ENCODE data around the gene GBGT1.
A peak's percentile ranks its signal among the peaks of the same experiment; 100 is the strongest.
"Not testable (repeated sequence)": the region's sequence is repeated elsewhere in the genome, so short reads cannot be mapped to it uniquely, and the experiment has no call there.

The GBGT1 gene

GRCh38 chr9:133194597-133194996 lies 30.9 kb upstream of the GBGT1 start:
- no peak for DNase-seq

- no peak for DNase-seq
Observed at GRCh38 chr9:133191989-133192388, 28.3 kb upstream of the GBGT1 start.

- DNase-seq = no peak
Observed at GRCh38 chr9:133189826-133190225, 26.1 kb upstream of the GBGT1 start.

GRCh38 chr9:133188843-133189180 lies 25.1 kb upstream of the GBGT1 start:
- no peak for DNase-seq

GRCh38 chr9:133188006-133188842 lies 24.5 kb upstream of the GBGT1 start:
- DNase-seq = peak; percentile 82

- no peak for DNase-seq
Observed at GRCh38 chr9:133187561-133188005, 23.9 kb upstream of the GBGT1 start.

GRCh38 chr9:133186736-133187135 lies 23.0 kb upstream of the GBGT1 start:
- DNase-seq = no peak

- DNase-seq = peak; percentile 64
Observed at GRCh38 chr9:133184971-133185370, 21.3 kb upstream of the GBGT1 start.

- DNase-seq = no peak
Observed at GRCh38 chr9:133182151-133182550, 18.4 kb upstream of the GBGT1 start.

- DNase-seq = no peak
Observed at GRCh38 chr9:133181561-133181960, 17.8 kb upstream of the GBGT1 start.

GRCh38 chr9:133180953-133181352 lies 17.2 kb upstream of the GBGT1 start:
- DNase-seq = no peak

- DNase-seq = no peak
Observed at GRCh38 chr9:133173056-133173455, 9.3 kb upstream of the GBGT1 start.

GRCh38 chr9:133171161-133171961 lies 7.6 kb upstream of the GBGT1 start:
- DNase-seq = no peak

- no peak for DNase-seq
Observed at GRCh38 chr9:133170716-133171115, 7.0 kb upstream of the GBGT1 start.

- not testable (repeated sequence) for DNase-seq
Observed at GRCh38 chr9:133169687-133170086, 6.0 kb upstream of the GBGT1 start.

- DNase-seq = no peak
Observed at GRCh38 chr9:133169102-133169501, 5.4 kb upstream of the GBGT1 start.

- no peak for DNase-seq
Observed at GRCh38 chr9:133168432-133168831, 4.7 kb upstream of the GBGT1 start.

- no peak for DNase-seq
Observed at GRCh38 chr9:133167769-133168168, 4.1 kb upstream of the GBGT1 start.

- no peak for DNase-seq
Observed at GRCh38 chr9:133167096-133167730, 3.5 kb upstream of the GBGT1 start.

- no peak for DNase-seq
Observed at GRCh38 chr9:133166392-133166791, 2.7 kb upstream of the GBGT1 start.

- no peak for DNase-seq
Observed at GRCh38 chr9:133165452-133165730, 1.7 kb upstream of the GBGT1 start.

- peak; percentile 18 for DNase-seq
Observed at GRCh38 chr9:133164191-133164590, 477 bp upstream of the GBGT1 start.

- DNase-seq = peak; percentile 15
Observed at GRCh38 chr9:133162861-133163503, 732 bp downstream of the GBGT1 start.

Data from 8988T (cell line).